Dermis blood vessel endothelial cell (primary cell): ENCODE data around the gene TXLNG. TPM values are rescaled to one million over a fixed set of nuclear protein-coding genes. Genes with fewer than 3 reads are reported as not detected.
A peak's percentile ranks its signal among the peaks of the same experiment; 100 is the strongest.
"Not testable (repeated sequence)": the region's sequence is repeated elsewhere in the genome, so short reads cannot be mapped to it uniquely, and the experiment has no call there.

Experiments
- DNase-seq: peaks from one replicate; pipeline ENCODE4 v3.0.0; 2010
- total RNA-seq: library from RNA; depleted of rRNA; stranded (reverse); fragments of >200 nt; gene quantifications from 2 replicates; pipeline ENCODE4 v1.2.3, GENCODE V29; 2014

The TXLNG gene
- 6.2 and 7.3 TPM in 2 replicates for total RNA-seq

GRCh38 chrX:16786139-16786790 lies at the start of gene TXLNG:
TXLNG (plus strand) TSS chrX:16786466; CDS start chrX:16786488, 22 bp downstream.
- peak; percentile 98 for DNase-seq

GRCh38 chrX:16737024-16737423 lies 49.2 kb upstream of the TXLNG start:
- no peak for DNase-seq

GRCh38 chrX:16739574-16739973 lies 46.7 kb upstream of the TXLNG start:
- no peak for DNase-seq

GRCh38 chrX:16743604-16744325 lies 42.5 kb upstream of the TXLNG start:
- no peak for DNase-seq

GRCh38 chrX:16745102-16745501 lies 41.2 kb upstream of the TXLNG start:
- no peak for DNase-seq

GRCh38 chrX:16745659-16746058 lies 40.6 kb upstream of the TXLNG start:
- DNase-seq: no peak

- DNase-seq: no peak
Measured at GRCh38 chrX:16748425-16748824, 37.8 kb upstream of the TXLNG start.

- DNase-seq: no peak
Measured at GRCh38 chrX:16750136-16750535, 36.1 kb upstream of the TXLNG start.

GRCh38 chrX:16754019-16754418 lies 32.2 kb upstream of the TXLNG start:
- DNase-seq: no peak

- DNase-seq: no peak
Measured at GRCh38 chrX:16756724-16757123, 29.5 kb upstream of the TXLNG start.

- not testable (repeated sequence) for DNase-seq
Measured at GRCh38 chrX:16761500-16761899, 24.8 kb upstream of the TXLNG start.

- no peak for DNase-seq
Measured at GRCh38 chrX:16762579-16762978, 23.7 kb upstream of the TXLNG start.

- no peak for DNase-seq
Measured at GRCh38 chrX:16765594-16765993, 20.7 kb upstream of the TXLNG start.

- DNase-seq: no peak
Measured at GRCh38 chrX:16770970-16771482, 15.2 kb upstream of the TXLNG start.

- DNase-seq: peak; percentile 40
Measured at GRCh38 chrX:16771483-16772398, 14.5 kb upstream of the TXLNG start.

GRCh38 chrX:16772460-16772859 lies 13.8 kb upstream of the TXLNG start:
- DNase-seq: no peak

- DNase-seq: no peak
Measured at GRCh38 chrX:16774746-16775145, 11.5 kb upstream of the TXLNG start.

- DNase-seq: no peak
Measured at GRCh38 chrX:16778545-16778944, 7.7 kb upstream of the TXLNG start.

- DNase-seq: no peak
Measured at GRCh38 chrX:16778993-16779392, 7.3 kb upstream of the TXLNG start.

GRCh38 chrX:16779815-16780214 lies 6.5 kb upstream of the TXLNG start:
- DNase-seq: not testable (repeated sequence)

- DNase-seq: no peak
Measured at GRCh38 chrX:16783452-16783851, 2.8 kb upstream of the TXLNG start.

GRCh38 chrX:16784440-16784839 lies 1.8 kb upstream of the TXLNG start:
- not testable (repeated sequence) for DNase-seq
